ENCODE measurements around the gene HOXA6.

HOXA6 gene

GRCh38 chr7:27148031-27148755 is 619 bp upstream of the HOXA6 start:
- Histone ChIP-seq H3K36me3 (no peaks in the 10 kb centered on the region), H3K4me1 (ENCODE audit: control insufficient read depth in 1 of 2, insufficient read depth in 1 of 2, low read depth in 1 of 2, low read length in 1 of 2) (peaks cover 34 to 41% of the 10 kb centered on the region in 2 experiments), H3K9me3 (no peaks in the 10 kb centered on the region), H3K4me3 (ENCODE audit: low read depth in 1 of 2, low read length in 1 of 2) (peak overlapping the region in 1 of 2 experiments; percentile 35), H3K27ac (no peak overlapping the region), H3K27me3 (peaks cover 97% of the 10 kb centered on the region)
- TF ChIP-seq CTCF (IDR thresholded peaks at IDR 0.05), result no peak

DNA sequence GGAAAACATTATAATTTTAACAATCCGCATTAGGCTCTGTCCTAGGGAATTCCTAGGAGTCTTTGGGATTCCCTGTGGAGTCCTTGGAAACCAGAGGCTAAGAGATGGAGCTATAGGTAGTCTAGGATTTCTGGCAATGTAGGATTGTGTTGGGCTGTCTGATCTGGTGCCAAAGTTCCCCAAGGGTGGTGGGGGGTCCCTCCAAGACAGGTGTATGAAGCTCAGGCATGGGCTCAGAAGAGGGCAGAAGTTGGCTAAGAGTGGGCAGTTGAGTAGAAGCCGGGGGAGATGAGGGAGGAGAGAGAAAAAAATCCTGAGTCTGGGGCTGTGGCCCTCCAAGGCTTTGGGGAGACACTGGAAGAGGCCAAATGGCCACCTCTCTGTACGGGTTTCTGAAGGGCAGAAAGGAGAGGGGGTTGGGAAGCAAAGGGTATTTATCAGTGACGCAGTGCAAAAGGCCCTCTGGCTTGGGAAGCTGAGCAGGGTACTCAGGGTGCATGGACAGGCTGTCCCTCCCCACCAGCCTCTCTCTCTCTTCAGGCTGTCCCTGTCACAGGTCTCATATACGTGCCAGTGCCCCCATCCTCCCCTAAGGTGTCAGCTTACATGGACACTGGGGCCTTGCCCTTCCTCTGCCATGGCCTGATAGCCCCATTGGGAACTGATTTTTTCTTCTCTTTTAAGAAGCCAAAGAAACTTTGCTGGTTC is 929 bp downstream of the HOXA6 start:
- peaks cover 94% of the 10 kb centered on the region for H3K27me3 ChIP-seq
- no peaks in the 10 kb centered on the region for H3K36me3 ChIP-seq
- no peak for TF ChIP-seq CTCF (IDR thresholded peaks at IDR 0.05)
- no peaks in the 10 kb centered on the region for H3K9me3 ChIP-seq
- no peak overlapping the region for H3K27ac ChIP-seq
- peaks cover 24 to 28% of the 10 kb centered on the region in 2 experiments for H3K4me1 ChIP-seq (ENCODE audit: control insufficient read depth in 1 of 2, insufficient read depth in 1 of 2, low read depth in 1 of 2, low read length in 1 of 2)
- H3K4me3 ChIP-seq (ENCODE audit: low read depth in 1 of 2, low read length in 1 of 2), result no peak overlapping the region

DNA sequence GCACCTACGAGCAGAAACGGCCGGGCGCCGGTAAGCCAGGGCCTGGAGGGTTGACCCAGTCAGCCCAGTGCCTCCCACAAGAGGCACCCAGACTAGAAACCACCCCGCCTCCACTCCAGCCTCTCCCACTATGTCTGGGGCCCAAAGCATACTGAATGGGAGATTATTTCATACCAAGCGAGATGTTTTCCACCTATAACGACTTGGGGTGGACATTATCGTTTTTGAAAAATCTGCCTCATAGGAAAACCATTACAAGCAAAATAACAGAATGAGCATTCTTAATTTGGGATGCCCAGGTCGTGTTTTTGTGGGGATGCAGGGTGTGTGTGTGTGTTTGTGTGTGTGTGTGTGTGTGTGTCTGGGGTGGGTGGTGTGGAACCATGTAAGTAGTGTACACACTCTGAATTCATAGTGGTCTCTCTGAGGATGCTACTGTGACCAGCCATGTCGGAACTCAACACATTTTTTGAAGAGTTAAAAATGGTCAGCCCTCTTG is 1.6 kb downstream of the HOXA6 start:
- no peaks in the 10 kb centered on the region for H3K9me3 ChIP-seq
- peaks cover 89% of the 10 kb centered on the region for H3K27me3 ChIP-seq
- peaks cover 17 to 21% of the 10 kb centered on the region in 2 experiments for H3K4me1 ChIP-seq (ENCODE audit: control insufficient read depth in 1 of 2, insufficient read depth in 1 of 2, low read depth in 1 of 2, low read length in 1 of 2)
- H3K4me3 ChIP-seq (ENCODE audit: low read depth in 1 of 2, low read length in 1 of 2), result no peak overlapping the region
- no peaks in the 10 kb centered on the region for H3K36me3 ChIP-seq
- TF ChIP-seq CTCF (IDR thresholded peaks at IDR 0.05), result no peak
- no peak overlapping the region for H3K27ac ChIP-seq

DNA sequence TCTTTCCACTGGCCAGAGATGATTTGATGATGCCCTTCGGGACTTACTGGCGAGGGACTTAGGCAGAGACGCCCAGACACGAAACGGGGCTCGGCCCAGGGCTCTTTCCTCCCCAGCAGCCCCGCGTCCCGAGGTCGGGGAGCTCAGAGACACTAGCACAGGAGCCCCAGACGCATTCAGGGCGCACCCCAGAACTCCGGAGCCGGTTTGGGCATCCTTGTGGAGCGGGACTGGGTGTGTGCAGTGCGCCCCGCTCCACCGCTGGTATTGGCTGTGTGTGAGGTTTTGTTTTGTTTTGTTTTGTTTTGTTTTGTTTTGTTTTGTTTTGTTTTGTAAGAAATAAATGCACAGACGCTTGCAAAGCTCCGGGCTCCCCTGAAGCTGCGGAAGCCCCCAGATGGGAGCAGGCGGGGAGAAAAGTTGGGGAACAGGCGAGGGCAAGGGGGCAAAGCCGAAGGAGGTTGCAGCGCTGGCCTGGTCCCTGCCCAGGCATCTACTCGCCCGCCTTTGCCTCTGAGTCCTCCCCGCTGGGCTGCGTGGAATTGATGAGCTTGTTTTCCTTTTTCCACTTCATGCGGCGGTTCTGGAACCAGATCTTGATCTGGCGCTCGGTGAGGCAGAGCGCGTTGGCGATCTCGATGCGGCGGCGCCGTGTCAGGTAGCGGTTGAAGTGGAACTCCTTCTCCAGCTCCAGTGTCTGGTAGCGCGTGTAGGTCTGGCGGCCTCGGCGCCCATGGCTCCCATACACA is 2.2 kb downstream of the HOXA6 start:
- Histone ChIP-seq H3K4me3 (ENCODE audit: low read depth in 1 of 2, low read length in 1 of 2) (no peak overlapping the region), H3K27ac (no peak overlapping the region), H3K9me3 (no peaks in the 10 kb centered on the region), H3K4me1 (ENCODE audit: control insufficient read depth in 1 of 2, insufficient read depth in 1 of 2, low read depth in 1 of 2, low read length in 1 of 2) (peaks cover 10 to 15% of the 10 kb centered on the region in 2 experiments), H3K27me3 (peaks cover 82% of the 10 kb centered on the region), H3K36me3 (no peaks in the 10 kb centered on the region)
- TF ChIP-seq CTCF (IDR thresholded peaks at IDR 0.05), result no peak

DNA sequence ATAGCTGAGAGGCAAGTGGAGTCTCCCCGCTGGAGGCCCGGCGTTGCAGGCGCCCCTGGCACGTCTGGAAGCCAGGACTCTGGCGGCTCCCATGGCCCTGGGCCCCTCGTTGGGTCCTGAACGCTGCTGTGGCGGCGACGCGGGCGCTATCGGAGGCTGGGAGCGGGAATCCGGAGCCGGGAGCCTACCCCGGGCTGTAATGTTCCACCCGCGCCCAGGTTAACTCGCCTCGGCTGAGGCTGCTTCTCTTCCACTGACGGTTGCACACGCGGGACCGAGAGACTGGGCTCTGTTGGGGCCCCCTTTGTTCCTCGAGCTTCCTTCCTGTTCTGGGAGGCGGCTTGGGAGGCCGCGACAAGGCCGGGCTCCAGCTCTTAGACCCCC is 2.8 kb downstream of the HOXA6 start:
- Histone ChIP-seq H3K4me3 (ENCODE audit: low read depth in 1 of 2, low read length in 1 of 2) (no peak overlapping the region), H3K27ac (no peak overlapping the region), H3K9me3 (no peaks in the 10 kb centered on the region), H3K36me3 (no peaks in the 10 kb centered on the region), H3K27me3 (peaks cover 78% of the 10 kb centered on the region), H3K4me1 (ENCODE audit: control insufficient read depth in 1 of 2, insufficient read depth in 1 of 2, low read depth in 1 of 2, low read length in 1 of 2) (peaks cover 9 to 12% of the 10 kb centered on the region in 2 experiments)
- no peak for TF ChIP-seq CTCF (IDR thresholded peaks at IDR 0.05)
